ENCODE data around the gene PRDM16. TPM values are rescaled to one million over a fixed set of nuclear protein-coding genes. Genes with fewer than 3 reads are reported as not detected.

Gene PRDM16
- total RNA-seq, 1 donor from 2014 or later: 18.3 TPM

DNA sequence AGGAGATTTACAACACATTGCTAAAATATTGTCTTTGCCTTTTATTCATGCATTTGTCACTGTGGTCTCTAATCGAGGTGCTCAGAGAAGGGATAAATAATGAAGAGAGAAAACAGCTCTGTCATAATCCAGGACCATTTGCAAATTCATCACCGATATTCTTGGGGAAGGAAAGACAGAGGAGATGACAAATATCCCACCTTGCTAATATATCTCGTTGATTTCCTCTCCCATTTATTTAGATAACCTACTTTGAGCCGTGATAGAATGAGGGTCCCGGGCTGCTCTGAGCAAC, 86.9 kb downstream of the PRDM16 start:
- H3K4me3 Mint-ChIP-seq (ENCODE audit: unreplicated experiment): no peak overlapping the region
- no peaks in the 10 kb centered on the region for H3K9me3 Mint-ChIP-seq (ENCODE audit: low read depth)
- H3K4me1 Mint-ChIP-seq (ENCODE audit: low read depth): no peaks in the 10 kb centered on the region
- peaks cover 2% of the 10 kb centered on the region for H3K27me3 Mint-ChIP-seq (ENCODE audit: low read depth)
- no peak overlapping the region for H3K27ac Mint-ChIP-seq (ENCODE audit: unreplicated experiment)
- TF ChIP-seq, protein P1, sequence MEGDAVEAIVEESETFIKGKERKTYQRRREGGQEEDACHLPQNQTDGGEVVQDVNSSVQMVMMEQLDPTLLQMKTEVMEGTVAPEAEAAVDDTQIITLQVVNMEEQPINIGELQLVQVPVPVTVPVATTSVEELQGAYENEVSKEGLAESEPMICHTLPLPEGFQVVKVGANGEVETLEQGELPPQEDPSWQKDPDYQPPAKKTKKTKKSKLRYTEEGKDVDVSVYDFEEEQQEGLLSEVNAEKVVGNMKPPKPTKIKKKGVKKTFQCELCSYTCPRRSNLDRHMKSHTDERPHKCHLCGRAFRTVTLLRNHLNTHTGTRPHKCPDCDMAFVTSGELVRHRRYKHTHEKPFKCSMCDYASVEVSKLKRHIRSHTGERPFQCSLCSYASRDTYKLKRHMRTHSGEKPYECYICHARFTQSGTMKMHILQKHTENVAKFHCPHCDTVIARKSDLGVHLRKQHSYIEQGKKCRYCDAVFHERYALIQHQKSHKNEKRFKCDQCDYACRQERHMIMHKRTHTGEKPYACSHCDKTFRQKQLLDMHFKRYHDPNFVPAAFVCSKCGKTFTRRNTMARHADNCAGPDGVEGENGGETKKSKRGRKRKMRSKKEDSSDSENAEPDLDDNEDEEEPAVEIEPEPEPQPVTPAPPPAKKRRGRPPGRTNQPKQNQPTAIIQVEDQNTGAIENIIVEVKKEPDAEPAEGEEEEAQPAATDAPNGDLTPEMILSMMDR (IDR thresholded peaks at IDR 0.05): no peak
- no peaks in the 10 kb centered on the region for H3K36me3 Mint-ChIP-seq (ENCODE audit: low read depth)
- no peak for DNase-seq (ENCODE audit: low spot score)

DNA sequence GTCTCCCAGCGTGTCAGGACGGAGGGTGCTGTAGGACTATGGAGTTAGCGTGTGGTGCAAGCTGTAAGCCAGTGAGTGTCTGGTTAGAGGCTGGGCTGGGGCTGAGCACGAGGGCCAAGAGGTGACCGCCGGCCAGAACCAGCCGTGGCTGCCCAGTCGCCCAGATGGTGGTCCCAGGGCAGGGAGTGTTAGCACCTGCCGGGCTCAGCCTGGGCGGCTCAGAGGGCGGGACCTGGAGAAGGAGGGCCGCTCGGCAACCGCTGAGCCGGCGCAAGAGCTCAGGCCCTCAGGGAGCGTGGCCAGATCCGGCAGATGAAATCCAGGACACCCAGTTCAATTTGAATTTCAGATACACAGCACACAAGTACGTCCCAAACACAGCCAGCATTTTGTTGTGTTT, 87.9 kb downstream of the PRDM16 start:
- DNase-seq (ENCODE audit: low spot score): no peak
- Mint-ChIP-seq H3K27ac (ENCODE audit: unreplicated experiment) (no peak overlapping the region), H3K4me3 (ENCODE audit: unreplicated experiment) (no peak overlapping the region), H3K27me3 (ENCODE audit: low read depth) (peaks cover 2% of the 10 kb centered on the region), H3K9me3 (ENCODE audit: low read depth) (no peaks in the 10 kb centered on the region), H3K36me3 (ENCODE audit: low read depth) (no peaks in the 10 kb centered on the region), H3K4me1 (ENCODE audit: low read depth) (no peaks in the 10 kb centered on the region)
- TF ChIP-seq, protein P1 (IDR thresholded peaks at IDR 0.05): no peak

DNA sequence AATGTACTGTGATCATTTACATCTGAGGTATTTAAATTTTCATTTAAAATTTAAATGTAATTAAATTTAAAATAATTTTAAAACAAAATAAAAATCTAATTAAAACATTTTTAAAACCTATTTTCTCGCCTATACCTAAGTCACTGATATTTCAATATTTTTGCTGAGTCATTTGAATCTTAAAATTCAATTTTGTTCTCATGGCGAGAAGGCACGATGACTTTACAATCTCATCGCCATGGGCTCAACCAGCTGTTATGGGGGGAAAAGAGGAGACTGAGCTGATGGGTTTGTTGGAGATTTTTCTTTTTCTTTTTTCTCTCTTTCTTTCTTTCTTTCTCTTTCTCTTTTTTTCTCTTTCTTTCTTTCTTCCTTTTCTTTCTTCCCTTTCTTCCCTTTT, 89.3 kb downstream of the PRDM16 start:
- Mint-ChIP-seq H3K27ac (ENCODE audit: unreplicated experiment) (no peak overlapping the region), H3K4me1 (ENCODE audit: low read depth) (no peaks in the 10 kb centered on the region), H3K27me3 (ENCODE audit: low read depth) (peaks cover 2% of the 10 kb centered on the region), H3K36me3 (ENCODE audit: low read depth) (no peaks in the 10 kb centered on the region), H3K9me3 (ENCODE audit: low read depth) (no peaks in the 10 kb centered on the region), H3K4me3 (ENCODE audit: unreplicated experiment) (no peak overlapping the region)
- TF ChIP-seq, protein P1 (IDR thresholded peaks at IDR 0.05): no peak
- DNase-seq (ENCODE audit: low spot score): no peak

DNA sequence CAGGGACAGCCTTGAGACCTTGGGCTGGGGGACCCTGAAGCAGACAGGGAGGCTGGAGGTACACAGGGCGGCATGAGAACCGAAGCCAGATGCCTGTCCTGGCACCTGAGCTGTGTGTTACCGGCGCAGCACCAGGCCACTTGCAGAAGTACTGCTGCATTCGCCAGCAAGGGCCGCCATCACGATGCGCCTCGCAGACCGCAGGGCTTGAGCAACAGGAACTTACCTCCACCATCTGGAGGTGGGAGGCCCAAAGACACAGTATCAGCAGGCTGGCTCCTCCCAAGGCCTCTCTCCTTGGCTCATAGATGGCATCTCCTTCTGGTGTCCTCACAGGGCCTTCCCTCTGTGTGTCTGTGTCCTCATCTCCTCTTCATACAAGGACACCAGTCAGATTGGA, 90.1 kb downstream of the PRDM16 start:
- Mint-ChIP-seq H3K9me3 (ENCODE audit: low read depth) (no peaks in the 10 kb centered on the region), H3K27me3 (ENCODE audit: low read depth) (peaks cover 2% of the 10 kb centered on the region), H3K36me3 (ENCODE audit: low read depth) (no peaks in the 10 kb centered on the region), H3K4me1 (ENCODE audit: low read depth) (no peaks in the 10 kb centered on the region), H3K4me3 (ENCODE audit: unreplicated experiment) (no peak overlapping the region), H3K27ac (ENCODE audit: unreplicated experiment) (no peak overlapping the region)
- DNase-seq (ENCODE audit: low spot score): no peak
- TF ChIP-seq, protein P1 (IDR thresholded peaks at IDR 0.05): no peak

DNA sequence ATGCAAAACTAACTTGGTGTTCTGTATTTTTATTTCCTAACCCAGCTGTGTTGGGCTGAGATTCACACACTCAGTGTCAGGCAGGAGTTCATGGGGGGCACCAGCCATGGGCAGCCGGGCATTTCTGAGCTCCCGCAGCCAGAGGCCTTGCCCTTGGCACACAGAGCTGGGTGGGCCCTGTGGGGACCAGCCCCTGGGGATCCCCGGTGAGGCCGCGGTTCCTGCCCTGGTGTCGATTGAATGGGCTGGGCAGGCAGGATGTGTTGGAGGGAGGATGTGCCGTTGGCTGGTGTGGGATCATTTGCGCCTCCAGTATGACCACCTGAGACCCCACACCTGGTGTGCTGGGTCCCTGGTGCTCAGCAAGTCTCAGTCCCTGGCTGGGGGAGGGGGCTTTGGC, 91.0 kb downstream of the PRDM16 start:
- Mint-ChIP-seq H3K4me3 (ENCODE audit: unreplicated experiment) (no peak overlapping the region), H3K9me3 (ENCODE audit: low read depth) (no peaks in the 10 kb centered on the region), H3K27ac (ENCODE audit: unreplicated experiment) (no peak overlapping the region), H3K36me3 (ENCODE audit: low read depth) (no peaks in the 10 kb centered on the region), H3K27me3 (ENCODE audit: low read depth) (peaks cover 2% of the 10 kb centered on the region), H3K4me1 (ENCODE audit: low read depth) (no peaks in the 10 kb centered on the region)
- no peak for DNase-seq (ENCODE audit: low spot score)
- TF ChIP-seq, protein P1 (IDR thresholded peaks at IDR 0.05): no peak
